GM12878 (cell line): ENCODE measurements around the gene KRT4. TPM values are rescaled to one million over a fixed set of nuclear protein-coding genes. Genes with fewer than 3 reads are reported as not detected.

Source experiments
- ATAC-seq: fragments of 200-7000 bp; cut with Tn5 transposase; 3 replicates; pipeline ENCODE4 v1.9.1; 2020; ENCODE audit warnings: mild to moderate bottlenecking, moderate library complexity
- BruUV-seq: library from RNA; stranded (reverse); fragments of 400-500 nt; replicated peaks from 2 replicates; lab custom pipeline; 2021; lab: Mats Ljungman, UMichigan
- CTCF ChIA-PET: fragments of 300-600 bp; sonication (Branson Sonifier 250); formaldehyde crosslinking; extraction: SDS; loops from one replicate; lab custom pipeline; 2021; ENCODE audit warnings: inconsistent platforms; lab: Yijun Ruan, JAX
- POLR2A ChIA-PET: fragments of 350-600 bp; formaldehyde crosslinking; extraction: SDS; loops from one replicate; lab custom pipeline; 2021; ENCODE audit warnings: inconsistent platforms; lab: Charles Lee
- RAD21 ChIA-PET: fragments of 300-600 bp; sonication (Branson Sonifier 250); formaldehyde crosslinking; loops from one replicate; lab custom pipeline; 2023; ENCODE audit warnings: antibody characterized with exemption; ENCODE audit not compliant: unreplicated experiment; lab: Charles Lee
- SMC1A ChIA-PET: fragments of 300-600 bp; sonication (Branson Sonifier 250); formaldehyde crosslinking; loops from one replicate; lab custom pipeline; 2023; ENCODE audit not compliant: unreplicated experiment, uncharacterized antibody; lab: Charles Lee
- DNase-seq: peaks from one replicate; pipeline ENCODE4 v3.0.0-alpha.2; 2011; ENCODE audit warnings: low read depth, low spot score
- FAIRE-seq: peaks from 3 replicates; lab custom pipeline; 2011; peaks lifted over from hg19 to GRCh38; lab: Jason Lieb, UNC
- H2AFZ ChIP-seq: 2 replicates; pipeline ENCODE4 v1.6.0; 2011; ENCODE audit warnings: low read depth, low read length, control low read depth; ENCODE audit not compliant: control insufficient read depth
- H3K27ac ChIP-seq: 2 replicates; pipeline ENCODE4 v1.5.1; 2011; ENCODE audit warnings: control low read depth; ENCODE audit not compliant: control insufficient read depth, insufficient read depth
- H3K27me3 ChIP-seq, 2 experiments: replicated peaks in 1 of 2; 2 replicates each; pipeline versions ENCODE4 v1.6.0 to v1.6.1; 2011; ENCODE audit warnings: low read length in 1 of 2; ENCODE audit not compliant: control insufficient read depth in 2 of 2, insufficient read depth in 2 of 2
- H3K36me3 ChIP-seq, 2 experiments: 2 replicates each; pipeline ENCODE4 v1.5.1; 2011; ENCODE audit warnings: low read length in 1 of 2; ENCODE audit not compliant: control insufficient read depth in 2 of 2, insufficient read depth in 2 of 2
- H3K4me1 ChIP-seq: 2 replicates; pipeline ENCODE4 v1.6.1; 2011; ENCODE audit warnings: mild to moderate bottlenecking, low read length, moderate library complexity, mixed read lengths; ENCODE audit not compliant: control insufficient read depth, insufficient read depth
- H3K4me2 ChIP-seq: 2 replicates; pipeline ENCODE4 v1.6.0; 2011; ENCODE audit warnings: control low read depth; ENCODE audit not compliant: control insufficient read depth, insufficient read depth
- H3K4me3 ChIP-seq: fragments of 200-600 bp; sonication (generic); 2 replicates; pipeline ENCODE4 v1.5.1; 2016
- H3K79me2 ChIP-seq: 2 replicates; pipeline ENCODE4 v1.6.0; 2011; ENCODE audit warnings: low read length; ENCODE audit not compliant: control insufficient read depth, insufficient read depth
- H3K9ac ChIP-seq: 2 replicates; pipeline ENCODE4 v1.8.0; 2011; ENCODE audit warnings: low read length, control low read depth, mixed read lengths; ENCODE audit not compliant: control insufficient read depth, insufficient read depth
- H3K9me3 ChIP-seq: replicated peaks from 3 replicates; pipeline ENCODE4 v1.5.1; 2011; ENCODE audit warnings: mild to moderate bottlenecking, low read length; ENCODE audit not compliant: control insufficient read depth, insufficient read depth
- H4K20me1 ChIP-seq: 2 replicates; pipeline ENCODE4 v1.6.0; 2011; ENCODE audit not compliant: control insufficient read depth, insufficient read depth
- ATF2 ChIP-seq: IDR thresholded peaks from 2 replicates; pipeline ENCODE4 v1.6.1; 2012; ENCODE audit warnings: low read length, inconsistent platforms
- CBX5 ChIP-seq: sonication (generic); IDR thresholded peaks from 2 replicates; pipeline ENCODE4 v1.6.1; 2016; ENCODE audit warnings: low read depth, moderate library complexity, mild to moderate bottlenecking, inconsistent platforms
- ELK1 ChIP-seq: IDR thresholded peaks from 2 replicates; pipeline ENCODE4 v1.6.1; 2012; ENCODE audit warnings: low read depth, low read length, improper control_type of control experiment
- HDAC6 ChIP-seq: fragments of 200-600 bp; sonication (generic); IDR thresholded peaks from one replicate; pipeline ENCODE4 v1.8.0; 2017; ENCODE audit warnings: antibody characterized with exemption; ENCODE audit not compliant: unreplicated experiment
- MYC ChIP-seq: IDR thresholded peaks from 2 replicates; pipeline ENCODE4 v1.6.1; 2011; ENCODE audit warnings: mild to moderate bottlenecking, low read length, moderate library complexity, inconsistent platforms; ENCODE audit not compliant: insufficient read depth, insufficient replicate concordance, insufficient read length, severe bottlenecking
- PAX8 ChIP-seq: fragments of 450-650 bp; IDR thresholded peaks from 2 replicates; pipeline ENCODE4 v1.6.1; 2017; ENCODE audit warnings: mild to moderate bottlenecking, moderate library complexity
- ZBTB11 ChIP-seq: fragments of 450-650 bp; formaldehyde crosslinking; IDR thresholded peaks from 2 replicates; pipeline ENCODE4 v1.5.0; 2022; ENCODE audit warnings: mild to moderate bottlenecking, missing genetic modification characterization
- WGBS: methylation state at CpG from one replicate; pipeline ENCODE4 v1.1.6; 2016; ENCODE audit warnings: low lambda C conversion rate; ENCODE audit not compliant: insufficient replicate concordance, insufficient coverage; ENCODE audit errors: missing lambda C conversion rate; 5-methylcytosine and 5-hydroxymethylcytosine counted together
- in situ Hi-C: fragments of 300-500 bp; cut with MboI; formaldehyde crosslinking; loops from 9 replicates; pipeline ENCODE4 v1.14.3; 2018; ENCODE audit warnings: mixed read lengths
- intact Hi-C: fragments of 100-400 bp; cut with micrococcal nuclease; formaldehyde crosslinking; loops from one replicate; pipeline ENCODE4 v1.14.2; 2022; ENCODE audit not compliant: unreplicated experiment
- polyA plus RNA-seq, 11 experiments: library from polyadenylated mRNA; depleted of rRNA in 4 of 11; unstranded in 6 of 11; stranded (reverse) in 5 of 11; fragments of >200 nt; fragmentation: Nextera tagmentation in 4 of 11; fragmentation: Illumina TruSeq in 1 of 11; extraction: Ambion mirVana in 4 of 11; extraction: Trizol in 1 of 11; gene quantifications; 1 replicate in 1 of 11; 2 replicates in 10 of 11; pipeline versions ENCODE4 v1.2.1 to v1.2.3, GENCODE V29; 2011 to 2016; ENCODE audit warnings: inconsistent platforms in 2 of 11, missing spikeins in 2 of 11, low read depth in 1 of 11
- total RNA-seq, 4 experiments: library from RNA; depleted of rRNA in 3 of 4; stranded (reverse); fragments of >200 nt in 3 of 4; fragmentation: Illumina TruSeq in 1 of 4; extraction: Trizol in 1 of 4; gene quantifications; 2 replicates each; pipeline versions ENCODE4 v1.2.1 to v1.2.3, GENCODE V29; 2013 to 2021
- TF ChIP-seq, protein P1 (sequence below): fragments of 450-650 bp; IDR thresholded peaks from 2 replicates; pipeline ENCODE4 v1.6.1; 2016; ENCODE audit warnings: mild to moderate bottlenecking
- TF ChIP-seq, protein P2 (sequence below): fragments of 450-650 bp; IDR thresholded peaks from 2 replicates; pipeline ENCODE4 v1.6.1; 2017; ENCODE audit warnings: low read depth, mild to moderate bottlenecking, moderate library complexity
- TF ChIP-seq, protein P3 (sequence below): IDR thresholded peaks from 2 replicates; pipeline ENCODE4 v1.6.1; 2011; ENCODE audit warnings: low read depth, low read length, improper control_type of control experiment, borderline replicate concordance

Gene KRT4
- total and polyA plus RNA-seq, 10 of the 15 experiments (the other 5 are each of a cell fraction or from before 2014, with no cell fraction given) = not detected

- Histone ChIP-seq H3K4me1 (no peaks in the 10 kb centered on the region), H3K27me3 (peaks cover 0 to 5% of the 10 kb centered on the region in 2 experiments; a peak in 3 of 4 replicates), H3K4me2 (no peak overlapping the region), H3K4me3 (no peak overlapping the region), H3K27ac (no peak overlapping the region), H4K20me1 (no peaks in the 10 kb centered on the region), H3K9me3 (no peaks in the 10 kb centered on the region), H3K9ac (no peak overlapping the region), H3K79me2 (no peaks in the 10 kb centered on the region), H2AFZ (no peak overlapping the region), H3K36me3 (no peaks in the 10 kb centered on the region)
- SMC1A ChIA-PET = no interaction called here
- POLR2A ChIA-PET = no interaction called here
- CTCF ChIA-PET = interaction anchor here (1.4 kb wide), 1 partner anchor 99 kb away, joined by 3 read pairs; no protein-coding TSS in a partner anchor
- FAIRE-seq (no peak), ATAC-seq (no peak), DNase-seq (no peak)
- intact Hi-C loops (no loop called here), in situ Hi-C loops (no loop called here)
- RAD21 ChIA-PET = no interaction called here
- no TSS peak for BruUV-seq
- WGBS = 12% methylated on average over 4 of the region's 4 CpGs
- TF ChIP-seq ATF2 (no peak), CBX5 (no peak), ELK1 (no peak), HDAC6 (no peak), PAX8 (no peak), MYC (no peak), ZBTB11 (CRISPR knock-in tag) (no peak)
- TF ChIP-seq, protein P1, sequence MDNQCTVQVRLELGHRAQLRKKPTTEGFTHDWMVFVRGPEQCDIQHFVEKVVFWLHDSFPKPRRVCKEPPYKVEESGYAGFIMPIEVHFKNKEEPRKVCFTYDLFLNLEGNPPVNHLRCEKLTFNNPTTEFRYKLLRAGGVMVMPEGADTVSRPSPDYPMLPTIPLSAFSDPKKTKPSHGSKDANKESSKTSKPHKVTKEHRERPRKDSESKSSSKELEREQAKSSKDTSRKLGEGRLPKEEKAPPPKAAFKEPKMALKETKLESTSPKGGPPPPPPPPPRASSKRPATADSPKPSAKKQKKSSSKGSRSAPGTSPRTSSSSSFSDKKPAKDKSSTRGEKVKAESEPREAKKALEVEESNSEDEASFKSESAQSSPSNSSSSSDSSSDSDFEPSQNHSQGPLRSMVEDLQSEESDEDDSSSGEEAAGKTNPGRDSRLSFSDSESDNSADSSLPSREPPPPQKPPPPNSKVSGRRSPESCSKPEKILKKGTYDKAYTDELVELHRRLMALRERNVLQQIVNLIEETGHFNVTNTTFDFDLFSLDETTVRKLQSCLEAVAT = no peak
- TF ChIP-seq, protein P2, sequence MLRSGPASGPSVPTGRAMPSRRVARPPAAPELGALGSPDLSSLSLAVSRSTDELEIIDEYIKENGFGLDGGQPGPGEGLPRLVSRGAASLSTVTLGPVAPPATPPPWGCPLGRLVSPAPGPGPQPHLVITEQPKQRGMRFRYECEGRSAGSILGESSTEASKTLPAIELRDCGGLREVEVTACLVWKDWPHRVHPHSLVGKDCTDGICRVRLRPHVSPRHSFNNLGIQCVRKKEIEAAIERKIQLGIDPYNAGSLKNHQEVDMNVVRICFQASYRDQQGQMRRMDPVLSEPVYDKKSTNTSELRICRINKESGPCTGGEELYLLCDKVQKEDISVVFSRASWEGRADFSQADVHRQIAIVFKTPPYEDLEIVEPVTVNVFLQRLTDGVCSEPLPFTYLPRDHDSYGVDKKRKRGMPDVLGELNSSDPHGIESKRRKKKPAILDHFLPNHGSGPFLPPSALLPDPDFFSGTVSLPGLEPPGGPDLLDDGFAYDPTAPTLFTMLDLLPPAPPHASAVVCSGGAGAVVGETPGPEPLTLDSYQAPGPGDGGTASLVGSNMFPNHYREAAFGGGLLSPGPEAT = no peak
- TF ChIP-seq, protein P3, sequence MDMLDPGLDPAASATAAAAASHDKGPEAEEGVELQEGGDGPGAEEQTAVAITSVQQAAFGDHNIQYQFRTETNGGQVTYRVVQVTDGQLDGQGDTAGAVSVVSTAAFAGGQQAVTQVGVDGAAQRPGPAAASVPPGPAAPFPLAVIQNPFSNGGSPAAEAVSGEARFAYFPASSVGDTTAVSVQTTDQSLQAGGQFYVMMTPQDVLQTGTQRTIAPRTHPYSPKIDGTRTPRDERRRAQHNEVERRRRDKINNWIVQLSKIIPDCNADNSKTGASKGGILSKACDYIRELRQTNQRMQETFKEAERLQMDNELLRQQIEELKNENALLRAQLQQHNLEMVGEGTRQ = no peak
Measured at GRCh38 chr12:52771505-52771904, 42.4 kb downstream of the KRT4 start.
